ENCODE data around the gene FGF22. TPM values are rescaled to one million over a fixed set of nuclear protein-coding genes. Genes with fewer than 3 reads are reported as not detected.

The FGF22 gene
- total and polyA plus RNA-seq, 2 of the 4 experiments (the other 2 are of a cell fraction) = 0.14 TPM; not detected in 1

DNA sequence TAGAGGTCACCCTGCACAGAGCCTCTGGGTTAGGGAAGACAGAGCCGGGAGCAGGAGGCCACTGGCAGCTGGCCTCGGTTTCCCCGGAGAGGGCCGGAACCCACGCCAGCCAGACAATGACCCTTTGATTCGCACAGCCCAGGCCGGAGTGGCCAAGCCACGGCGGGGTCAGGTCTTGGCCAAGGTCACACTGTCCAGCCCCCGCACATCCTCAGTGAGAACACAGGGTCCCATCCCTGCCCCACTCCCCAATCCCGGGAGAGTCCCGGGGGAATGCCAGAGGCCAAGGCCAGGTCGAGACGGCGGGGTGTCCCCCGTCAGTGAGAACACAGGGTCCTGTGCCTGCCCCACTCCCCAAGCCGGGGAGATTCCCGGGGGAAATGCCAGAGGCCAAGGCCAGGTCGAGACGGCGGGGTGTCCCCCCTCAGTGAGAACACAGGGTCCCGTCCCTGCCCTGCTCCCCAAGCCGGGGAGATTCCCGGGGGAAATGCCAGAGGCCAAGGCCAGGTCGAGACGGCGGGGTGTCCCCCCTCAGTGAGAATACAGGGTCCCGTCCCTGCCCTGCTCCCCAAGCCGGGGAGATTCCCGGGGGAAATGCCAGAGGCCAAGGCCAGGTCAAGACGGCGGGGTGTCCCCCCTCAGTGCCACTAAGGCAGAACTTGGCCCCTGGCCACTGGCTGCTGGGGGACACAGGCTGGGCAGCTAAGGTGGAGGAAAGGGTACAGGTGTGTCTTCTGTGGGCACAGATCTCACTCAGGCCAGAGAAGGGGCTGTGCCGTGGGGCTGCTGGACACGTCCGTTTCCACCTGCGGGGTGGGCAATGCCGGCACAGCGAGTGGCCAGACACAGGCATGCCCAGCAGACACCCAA lies 34.8 kb downstream of the FGF22 start:
- Histone ChIP-seq H2BK15ac (ENCODE audit: low read depth, low read length) (no peak overlapping the region), H4K8ac (ENCODE audit: low read depth in 2 of 2, low read length in 2 of 2) (no peak overlapping the region), H3K36me3 (ENCODE audit: control insufficient read depth, insufficient read depth, low read length) (no peaks in the 10 kb centered on the region), H4K5ac (ENCODE audit: low read depth, low read length) (no peak overlapping the region), H4K20me1 (ENCODE audit: insufficient read depth, low read length) (peaks cover 12% of the 10 kb centered on the region), H2AK9ac (replicated peaks; ENCODE audit: low read depth, low read length, poor library complexity) (peak overlapping the region; percentile 87), H3K4me3 (ENCODE audit: insufficient read depth, low read depth, low read length) (no peak overlapping the region), H3K27ac (ENCODE audit: insufficient read depth, low read length) (no peak overlapping the region), H3K9me1 (ENCODE audit: insufficient read depth, low read length) (peaks cover 8% of the 10 kb centered on the region; the same call in 1 of the 2 replicates), H2AFZ (replicated peaks; ENCODE audit: low read length, poor library complexity) (no peak overlapping the region), H3K56ac (ENCODE audit: extremely low read depth, insufficient read depth, low read length) (no peak overlapping the region), H3K4ac (ENCODE audit: low read depth, low read length) (no peak overlapping the region), H3K9me3 (ENCODE audit: control insufficient read depth, insufficient read depth, low read length) (no peaks in the 10 kb centered on the region), H3K79me1 (ENCODE audit: low read depth in 1 of 2, low read length in 2 of 2) (peaks cover 13 to 30% of the 10 kb centered on the region in 2 experiments; a peak in 3 of 4 replicates), H3K4me2 (ENCODE audit: low read depth, low read length) (no peak overlapping the region), H3K27me3 (ENCODE audit: control insufficient read depth, insufficient read depth, low read length) (no peaks in the 10 kb centered on the region), H3K23ac (ENCODE audit: low read depth, low read length) (no peak overlapping the region), H3K4me1 (ENCODE audit: control insufficient read depth, insufficient read depth, low read length) (peaks cover 22% of the 10 kb centered on the region), H2BK5ac (ENCODE audit: low read depth, low read length, poor library complexity, severe bottlenecking) (no peak overlapping the region), H2AK5ac (ENCODE audit: low read depth, low read length) (no peak overlapping the region), H2BK120ac (ENCODE audit: low read depth, low read length) (no peak overlapping the region), H4K91ac (ENCODE audit: insufficient read depth, low read depth, low read length) (no peak overlapping the region), H3K14ac (replicated peaks; ENCODE audit: low read depth, low read length) (no peak overlapping the region), H3K9ac (ENCODE audit: low read depth, low read length) (no peak overlapping the region), H3K18ac (ENCODE audit: low read depth, low read length) (no peak overlapping the region), H2BK20ac (ENCODE audit: low read depth, low read length) (no peak overlapping the region)
- ChIA-PET POLR2A (ENCODE audit: unreplicated experiment) (no interaction called here), CTCF (no interaction called here)
- intact Hi-C loops (cut with micrococcal nuclease) = no loop called here
- dilution Hi-C loops (cut with HindIII; ENCODE audit: low sequenced_read_pairs, unreplicated experiment) = no loop called here
- BruUV-seq (replicated peaks) = no TSS peak
- DNase-seq (no peak), ATAC-seq (ENCODE audit: low read depth) (no peak)
- no peak for TF ChIP-seq MAZ (IDR thresholded peaks at IDR 0.05; ENCODE audit: borderline replicate concordance, low read depth, low read length)
- no peak for TF ChIP-seq POLR2A (IDR thresholded peaks at IDR 0.05; ENCODE audit: low read depth, low read length)
- no peak for TF ChIP-seq RAD21 (IDR thresholded peaks at IDR 0.05; ENCODE audit: low read length)
- no peak for TF ChIP-seq MXI1 (IDR thresholded peaks at IDR 0.05; ENCODE audit: borderline replicate concordance, low read depth, low read length)
- TF ChIP-seq, protein P1, sequence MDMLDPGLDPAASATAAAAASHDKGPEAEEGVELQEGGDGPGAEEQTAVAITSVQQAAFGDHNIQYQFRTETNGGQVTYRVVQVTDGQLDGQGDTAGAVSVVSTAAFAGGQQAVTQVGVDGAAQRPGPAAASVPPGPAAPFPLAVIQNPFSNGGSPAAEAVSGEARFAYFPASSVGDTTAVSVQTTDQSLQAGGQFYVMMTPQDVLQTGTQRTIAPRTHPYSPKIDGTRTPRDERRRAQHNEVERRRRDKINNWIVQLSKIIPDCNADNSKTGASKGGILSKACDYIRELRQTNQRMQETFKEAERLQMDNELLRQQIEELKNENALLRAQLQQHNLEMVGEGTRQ (IDR thresholded peaks at IDR 0.05; ENCODE audit: low read depth, low read length) = no peak
- no peak for TF ChIP-seq SMC3 (IDR thresholded peaks at IDR 0.05; ENCODE audit: low read depth, low read length)
- TF ChIP-seq RFX5 (IDR thresholded peaks at IDR 0.05; ENCODE audit: low read depth, low read length) = no peak
- 84% methylated on average over 20 of the region's 38 CpGs; no CpG with 5 or more reads in 1 of the 2 experiments for WGBS, 2 experiments (ENCODE audit: extremely low coverage in 2 of 2, insufficient read length in 1 of 2)
- in situ Hi-C loops (cut with MboI; ENCODE audit: low sequenced_read_pairs) = no loop called here

Data from IMR-90 (cell line).